ENCODE data around the gene TNPO2.

GRCh38 chr19:12701596-12702282 is 22.0 kb downstream of the TNPO2 start:
- TF ChIP-seq CTCF (IDR thresholded peaks at IDR 0.05) (no peak), POLR2A (IDR thresholded peaks at IDR 0.05) (no peak)
